K562 (cell line): ENCODE data around the gene KCTD13. TPM values are rescaled to one million over a fixed set of nuclear protein-coding genes. Genes with fewer than 3 reads are reported as not detected.

ENCODE experiments used
- CAMTA2 ChIP-seq: fragments of 250-450 bp; sonication (Bioruptor Pico); conservative IDR thresholded peaks from 2 replicates; pipeline ENCODE4 v1.5.1; 2022
- CC2D1A ChIP-seq: fragments of 450-650 bp; IDR thresholded peaks from 2 replicates; pipeline ENCODE4 v1.6.1; 2017; ENCODE audit warnings: mild to moderate bottlenecking
- COPS2 ChIP-seq: fragments of 450-650 bp; conservative IDR thresholded peaks from 2 replicates; pipeline ENCODE4 v1.6.1; 2016; ENCODE audit warnings: mild to moderate bottlenecking, moderate library complexity
- E2F3 ChIP-seq: fragments of 250-450 bp; sonication (Bioruptor Pico); IDR thresholded peaks from 2 replicates; pipeline ENCODE4 v1.4.0; 2020; ENCODE audit warnings: mild to moderate bottlenecking
- EGR1 ChIP-seq: fragments of 450-650 bp; conservative IDR thresholded peaks from 2 replicates; pipeline ENCODE4 v1.6.1; 2017; ENCODE audit warnings: mild to moderate bottlenecking
- GTF3C2 ChIP-seq: IDR thresholded peaks from 3 replicates; pipeline ENCODE4 v1.6.1; 2011; ENCODE audit warnings: borderline replicate concordance, mild to moderate bottlenecking, moderate library complexity; ENCODE audit not compliant: insufficient read length; ENCODE audit errors: extremely low read depth
- HDAC6 ChIP-seq: IDR thresholded peaks from 2 replicates; pipeline ENCODE4 v1.6.1; 2012; ENCODE audit warnings: low read depth, mild to moderate bottlenecking, control low read depth, inconsistent platforms, low read length, moderate library complexity
- IFI16 ChIP-seq: fragments of 250-450 bp; sonication (Bioruptor Pico); IDR thresholded peaks from 2 replicates; pipeline ENCODE4 v2.1.2; 2022; ENCODE audit warnings: mild to moderate bottlenecking, inconsistent platforms
- KLF16 ChIP-seq: IDR thresholded peaks from 2 replicates; pipeline ENCODE4 v1.6.1; 2016; ENCODE audit warnings: antibody characterized with exemption
- MAFK ChIP-seq: IDR thresholded peaks from 2 replicates; pipeline ENCODE4 v1.6.1; 2011; ENCODE audit warnings: low read length, improper control_type of control experiment
- NRF1 ChIP-seq, 2 experiments: fragments of 450-650 bp; IDR thresholded peaks in 1 of 2; conservative IDR thresholded peaks in 1 of 2; 2 replicates each; pipeline ENCODE4 v1.6.1; 2014; ENCODE audit warnings: mild to moderate bottlenecking in 2 of 2
- PHF21A ChIP-seq: fragments of 450-650 bp; IDR thresholded peaks from 2 replicates; pipeline ENCODE4 v1.6.1; 2017; ENCODE audit warnings: low read depth, borderline replicate concordance
- PML ChIP-seq: IDR thresholded peaks from 2 replicates; pipeline ENCODE4 v1.6.1; 2012; ENCODE audit warnings: low read length, inconsistent platforms
- POLR2G ChIP-seq: fragments of 200-400 bp; formaldehyde crosslinking; IDR thresholded peaks from 2 replicates; pipeline ENCODE4 v1.6.1; 2017; ENCODE audit warnings: low read depth, mild to moderate bottlenecking, antibody characterized with exemption, low read length, moderate library complexity
- SREBF2 ChIP-seq: sonication (generic); formaldehyde crosslinking; IDR thresholded peaks from 2 replicates; pipeline ENCODE4 v1.4.0; 2020; ENCODE audit warnings: mild to moderate bottlenecking, missing genetic modification reagents
- TEAD2 ChIP-seq: fragments of 450-650 bp; IDR thresholded peaks from 2 replicates; pipeline ENCODE4 v1.6.1; 2016; ENCODE audit warnings: missing genetic modification characterization, control low read depth, missing compliant biosample characterization
- U2AF1 ChIP-seq: fragments of 200-400 bp; formaldehyde crosslinking; optimal IDR thresholded peaks from 2 replicates; pipeline ENCODE3; 2017; ENCODE audit warnings: mild to moderate bottlenecking, low read depth, low read length, moderate library complexity
- ZNF232 ChIP-seq: sonication (generic); formaldehyde crosslinking; IDR thresholded peaks from 2 replicates; pipeline ENCODE4 v1.8.0; 2022; ENCODE audit warnings: mild to moderate bottlenecking, missing genetic modification reagents
- ZNF239 ChIP-seq: fragments of 250-450 bp; sonication (Bioruptor Pico); IDR thresholded peaks from 2 replicates; pipeline ENCODE4 v1.4.0; 2020; ENCODE audit warnings: mild to moderate bottlenecking
- ZNF316 ChIP-seq: fragments of 450-650 bp; IDR thresholded peaks from 2 replicates; pipeline ENCODE4 v1.6.1; 2016
- ZNF444 ChIP-seq: fragments of 250-450 bp; sonication (Bioruptor Pico); IDR thresholded peaks from 2 replicates; pipeline ENCODE4 v1.4.0; 2020; ENCODE audit warnings: mild to moderate bottlenecking, moderate library complexity
- polyA plus RNA-seq, 8 experiments: library from polyadenylated mRNA; depleted of rRNA in 4 of 8; stranded (reverse) in 5 of 8; unstranded in 3 of 8; fragments of >200 nt; fragmentation: Nextera tagmentation in 2 of 8; fragmentation: Illumina TruSeq in 1 of 8; extraction: Ambion mirVana in 2 of 8; extraction: Trizol in 1 of 8; gene quantifications; 2 replicates each; pipeline versions ENCODE4 v1.2.1 to v1.2.3, GENCODE V29; 2011 to 2014; ENCODE audit warnings: inconsistent platforms in 1 of 8, missing spikeins in 1 of 8
- total RNA-seq, 7 experiments: library from RNA; depleted of rRNA in 6 of 7; stranded (reverse); fragments of >200 nt in 6 of 7; fragmentation: Illumina TruSeq in 2 of 7; extraction: Trizol in 2 of 7; gene quantifications; 2 replicates each; pipeline versions ENCODE4 v1.2.1 to v1.2.3, GENCODE V29; 2011 to 2021; ENCODE audit warnings: low replicate concordance in 1 of 7
- TF ChIP-seq, protein P1 (sequence below): fragments of 450-650 bp; formaldehyde crosslinking; IDR thresholded peaks from 2 replicates; pipeline ENCODE4 v1.4.0; 2022; ENCODE audit warnings: mild to moderate bottlenecking, moderate library complexity
- TF ChIP-seq, protein P2 (sequence below): sonication (generic); formaldehyde crosslinking; IDR thresholded peaks from 2 replicates; pipeline ENCODE4 v1.8.1; 2023; ENCODE audit warnings: mild to moderate bottlenecking, missing genetic modification reagents
- TF ChIP-seq, protein P3 (sequence below): IDR thresholded peaks from 2 replicates; pipeline ENCODE4 v1.6.1; 2012; ENCODE audit warnings: low read depth, low read length, improper control_type of control experiment, borderline replicate concordance

Gene KCTD13
- total and polyA plus RNA-seq, 9 of the 15 experiments (the other 6 are each of a cell fraction or from before 2014, with no cell fraction given) = 1.0 to 20.6 (median 9.8) TPM

GRCh38 chr16:29973384-29974246 is 47.6 kb upstream of the KCTD13 start, which contains the start of gene TAOK2 (continued):
- TF ChIP-seq PML (peak; percentile 57; the same call in 1 of the 2 replicates), ZNF316 (no peak), CC2D1A (no peak), SREBF2 (CRISPR knock-in tag) (no peak), ZNF232 (no peak), E2F3 (CRISPR knock-in tag) (peak; percentile 97), ZNF239 (CRISPR knock-in tag) (no peak), CAMTA2 (CRISPR knock-in tag) (no peak), PHF21A (no peak), COPS2 (no peak), MAFK (no peak), TEAD2 (tag) (no peak), U2AF1 (no peak), GTF3C2 (no peak), KLF16 (no peak), IFI16 (no peak), NRF1 (conservative IDR thresholded peaks at IDR 0.05 in 1 of 2, IDR thresholded peaks at IDR 0.05 in 1 of 2) (peak; percentile 100), HDAC6 (no peak), ZNF444 (CRISPR knock-in tag) (no peak), EGR1 (peak; percentile 96), POLR2G (peak; percentile 88)
- TF ChIP-seq, protein P1, sequence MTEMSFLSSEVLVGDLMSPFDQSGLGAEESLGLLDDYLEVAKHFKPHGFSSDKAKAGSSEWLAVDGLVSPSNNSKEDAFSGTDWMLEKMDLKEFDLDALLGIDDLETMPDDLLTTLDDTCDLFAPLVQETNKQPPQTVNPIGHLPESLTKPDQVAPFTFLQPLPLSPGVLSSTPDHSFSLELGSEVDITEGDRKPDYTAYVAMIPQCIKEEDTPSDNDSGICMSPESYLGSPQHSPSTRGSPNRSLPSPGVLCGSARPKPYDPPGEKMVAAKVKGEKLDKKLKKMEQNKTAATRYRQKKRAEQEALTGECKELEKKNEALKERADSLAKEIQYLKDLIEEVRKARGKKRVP (CRISPR knock-in tag) = 0 out of 2 replicates have a peak, but pooled peaks have one; percentile 29
- TF ChIP-seq, protein P2, sequence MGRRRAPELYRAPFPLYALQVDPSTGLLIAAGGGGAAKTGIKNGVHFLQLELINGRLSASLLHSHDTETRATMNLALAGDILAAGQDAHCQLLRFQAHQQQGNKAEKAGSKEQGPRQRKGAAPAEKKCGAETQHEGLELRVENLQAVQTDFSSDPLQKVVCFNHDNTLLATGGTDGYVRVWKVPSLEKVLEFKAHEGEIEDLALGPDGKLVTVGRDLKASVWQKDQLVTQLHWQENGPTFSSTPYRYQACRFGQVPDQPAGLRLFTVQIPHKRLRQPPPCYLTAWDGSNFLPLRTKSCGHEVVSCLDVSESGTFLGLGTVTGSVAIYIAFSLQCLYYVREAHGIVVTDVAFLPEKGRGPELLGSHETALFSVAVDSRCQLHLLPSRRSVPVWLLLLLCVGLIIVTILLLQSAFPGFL = no peak
- TF ChIP-seq, protein P3, sequence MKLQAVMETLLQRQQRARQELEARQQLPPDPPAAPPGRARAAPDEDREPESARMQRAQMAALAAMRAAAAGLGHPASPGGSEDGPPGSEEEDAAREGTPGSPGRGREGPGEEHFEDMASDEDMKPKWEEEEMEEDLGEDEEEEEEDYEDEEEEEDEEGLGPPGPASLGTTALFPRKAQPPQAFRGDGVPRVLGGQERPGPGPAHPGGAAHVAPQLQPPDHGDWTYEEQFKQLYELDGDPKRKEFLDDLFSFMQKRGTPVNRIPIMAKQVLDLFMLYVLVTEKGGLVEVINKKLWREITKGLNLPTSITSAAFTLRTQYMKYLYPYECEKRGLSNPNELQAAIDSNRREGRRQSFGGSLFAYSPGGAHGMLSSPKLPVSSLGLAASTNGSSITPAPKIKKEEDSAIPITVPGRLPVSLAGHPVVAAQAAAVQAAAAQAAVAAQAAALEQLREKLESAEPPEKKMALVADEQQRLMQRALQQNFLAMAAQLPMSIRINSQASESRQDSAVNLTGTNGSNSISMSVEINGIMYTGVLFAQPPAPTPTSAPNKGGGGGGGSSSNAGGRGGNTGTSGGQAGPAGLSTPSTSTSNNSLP = no peak
